Testis (tissue), 2 donors: ENCODE results near the gene CORO1C.

Experiments
- CTCF ChIP-seq, 3 experiments: fragments of 450-650 bp in 2 of 3; fragments of 200-600 bp in 1 of 3; sonication (generic) in 1 of 3; IDR thresholded peaks; one replicate each; pipeline ENCODE4 v1.5.1; 2016 to 2019; ENCODE audit warnings: antibody characterized with exemption in 3 of 3, mild to moderate bottlenecking in 2 of 3, moderate library complexity in 1 of 3
- POLR2A ChIP-seq: fragments of 450-650 bp; IDR thresholded peaks from one replicate; pipeline ENCODE4 v1.6.1; 2017; ENCODE audit warnings: antibody characterized with exemption, mild to moderate bottlenecking, moderate library complexity

- TF ChIP-seq CTCF (IDR thresholded peaks at IDR 0.05) (no peak), POLR2A (no peak)
Observed at GRCh38 chr12:108642899-108643654, 88.2 kb downstream of the CORO1C start.
